NCI-H345 treated with DMSO at 0.1 percent for 48 hours (cell line): Measurements from ENCODE around the gene SLC25A48.
A peak's percentile ranks its signal among the peaks of the same experiment; 100 is the strongest.

Source experiments
- DNase-seq: peaks from one replicate; lab custom pipeline; 2025; ENCODE audit not compliant: unreplicated experiment; lab: John Stamatoyannopoulos, UW

The SLC25A48 gene

GRCh38 chr5:135916638-135917263 is 82.3 kb downstream of the SLC25A48 start:
- no peak for DNase-seq

GRCh38 chr5:135920199-135920598 is 85.7 kb downstream of the SLC25A48 start:
- no peak for DNase-seq

- no peak for DNase-seq
Measured at GRCh38 chr5:135921388-135921787, 86.9 kb downstream of the SLC25A48 start.

- peak; percentile 28 for DNase-seq
Measured at GRCh38 chr5:135930029-135930948, 95.8 kb downstream of the SLC25A48 start.

- no peak for DNase-seq
Measured at GRCh38 chr5:135930949-135931295, 96.5 kb downstream of the SLC25A48 start.

- DNase-seq, result no peak
Measured at GRCh38 chr5:135934939-135935338, 100.5 kb downstream of the SLC25A48 start.

- DNase-seq, result no peak
Measured at GRCh38 chr5:135937245-135937911, 102.9 kb downstream of the SLC25A48 start.
